ENCODE data around the gene EHMT1.
"Not testable (repeated sequence)": the region's sequence is repeated elsewhere in the genome, so short reads cannot be mapped to it uniquely, and the experiment has no call there.

The EHMT1 gene

GRCh38 chr9:137836151-137836830 is 217.5 kb downstream of the EHMT1 start:
- DNase-seq = no peak

GRCh38 chr9:137836831-137837241 is 218.0 kb downstream of the EHMT1 start:
- DNase-seq = no peak

- no peak for DNase-seq
Measured at GRCh38 chr9:137837345-137838278, 218.8 kb downstream of the EHMT1 start.

- no peak for DNase-seq
Measured at GRCh38 chr9:137838576-137838975, 219.8 kb downstream of the EHMT1 start.

- DNase-seq = no peak
Measured at GRCh38 chr9:137843355-137843754, 224.6 kb downstream of the EHMT1 start.

- no peak for DNase-seq
Measured at GRCh38 chr9:137851516-137852267, 232.9 kb downstream of the EHMT1 start.

- DNase-seq = no peak
Measured at GRCh38 chr9:137853392-137853995, 234.7 kb downstream of the EHMT1 start.

- no peak for DNase-seq
Measured at GRCh38 chr9:137860361-137860760, 241.6 kb downstream of the EHMT1 start.

- DNase-seq = no peak
Measured at GRCh38 chr9:137865581-137866145, 246.9 kb downstream of the EHMT1 start.

GRCh38 chr9:137866226-137867141 is 247.7 kb downstream of the EHMT1 start:
- no peak for DNase-seq

- DNase-seq = no peak
Measured at GRCh38 chr9:137870432-137870831, 251.6 kb downstream of the EHMT1 start.

GRCh38 chr9:137872296-137872695 is 253.5 kb downstream of the EHMT1 start:
- DNase-seq = no peak

- no peak for DNase-seq
Measured at GRCh38 chr9:137873408-137873807, 254.6 kb downstream of the EHMT1 start.

GRCh38 chr9:137873858-137874362 is 255.1 kb downstream of the EHMT1 start:
- no peak for DNase-seq

- no peak for DNase-seq
Measured at GRCh38 chr9:137875354-137875753, 256.5 kb downstream of the EHMT1 start.

GRCh38 chr9:137875846-137876245 is 257.0 kb downstream of the EHMT1 start:
- no peak for DNase-seq

GRCh38 chr9:137876269-137876668 is 257.5 kb downstream of the EHMT1 start:
- no peak for DNase-seq

- DNase-seq = no peak
Measured at GRCh38 chr9:137876781-137877386, 258.1 kb downstream of the EHMT1 start.

GRCh38 chr9:137877506-137878122 is 258.8 kb downstream of the EHMT1 start, which contains the start of gene CACNA1B:
Gene CACNA1B (plus strand): TSS chr9:137877782. CDS start chr9:137877934, 152 bp downstream.
- DNase-seq = not testable (repeated sequence)

All from CD4-positive, alpha-beta T cell treated with Interferon alpha-2 for 1 hour (primary cell).